H9 (cell line): ENCODE data around the gene SLC52A3. TPM values are rescaled to one million over a fixed set of nuclear protein-coding genes. Genes with fewer than 3 reads are reported as not detected.

Experiments used
- DNase-seq: peaks from one replicate; pipeline ENCODE4 v3.0.0-alpha.2; 2017
- H2AFZ ChIP-seq: one replicate; pipeline ENCODE4 v1.6.1; 2013; ENCODE audit warnings: mild to moderate bottlenecking, low read length, control low read depth, moderate library complexity
- H2AK5ac ChIP-seq: 2 replicates; pipeline ENCODE4 v1.6.1; 2013; ENCODE audit warnings: low read length, control low read depth, mixed read lengths; ENCODE audit not compliant: insufficient read length
- H2BK120ac ChIP-seq: one replicate; pipeline ENCODE4 v1.6.1; 2013; ENCODE audit warnings: low read depth, mild to moderate bottlenecking, low read length, control low read depth, inconsistent platforms; ENCODE audit not compliant: poor library complexity, severe bottlenecking
- H2BK12ac ChIP-seq: 2 replicates; pipeline ENCODE4 v1.6.1; 2013; ENCODE audit warnings: low read length, control low read depth, mixed read lengths, low read depth; ENCODE audit not compliant: insufficient read length
- H2BK15ac ChIP-seq: 2 replicates; pipeline ENCODE4 v1.6.1; 2013; ENCODE audit warnings: low read depth, low read length, control low read depth
- H2BK20ac ChIP-seq: one replicate; pipeline ENCODE4 v1.6.1; 2013; ENCODE audit warnings: low read depth, mild to moderate bottlenecking, low read length, control low read depth, inconsistent platforms; ENCODE audit not compliant: poor library complexity, severe bottlenecking
- H2BK5ac ChIP-seq: 2 replicates; pipeline ENCODE4 v1.6.1; 2013; ENCODE audit warnings: low read length, control low read depth, mixed read lengths; ENCODE audit not compliant: insufficient read length
- H3K14ac ChIP-seq: 2 replicates; pipeline ENCODE4 v1.6.1; 2013; ENCODE audit warnings: low read length, control low read depth; ENCODE audit not compliant: insufficient read depth
- H3K18ac ChIP-seq: 2 replicates; pipeline ENCODE4 v1.6.1; 2013; ENCODE audit warnings: low read depth, mild to moderate bottlenecking, mixed read lengths, low read length, control low read depth; ENCODE audit not compliant: insufficient read length
- H3K23ac ChIP-seq: 2 replicates; pipeline ENCODE4 v1.6.1; 2013; ENCODE audit warnings: low read length, control low read depth, mixed read lengths, low read depth; ENCODE audit not compliant: insufficient read length
- H3K23me2 ChIP-seq: 2 replicates; pipeline ENCODE4 v1.6.1; 2013; ENCODE audit warnings: low read depth, mild to moderate bottlenecking, mixed read lengths, low read length, control low read depth; ENCODE audit not compliant: insufficient read length, poor library complexity, severe bottlenecking
- H3K27ac ChIP-seq: 2 replicates; pipeline ENCODE4 v1.5.1; 2013; ENCODE audit warnings: low read length, control low read depth, mixed read lengths, low read depth; ENCODE audit not compliant: insufficient read length
- H3K27me3 ChIP-seq: 2 replicates; pipeline ENCODE4 v1.6.1; 2013; ENCODE audit warnings: low read length, control low read depth, inconsistent platforms; ENCODE audit not compliant: insufficient read depth
- H3K4ac ChIP-seq: 2 replicates; pipeline ENCODE4 v1.6.1; 2013; ENCODE audit warnings: low read depth, mild to moderate bottlenecking, control low read depth, inconsistent platforms, low read length, moderate library complexity
- H3K4me1 ChIP-seq: 2 replicates; pipeline ENCODE4 v1.6.1; 2013; ENCODE audit warnings: low read length, control low read depth, inconsistent platforms; ENCODE audit not compliant: insufficient read depth
- H3K4me2 ChIP-seq: 2 replicates; pipeline ENCODE4 v1.6.1; 2013; ENCODE audit warnings: low read length, control low read depth, mixed read lengths; ENCODE audit not compliant: insufficient read length, insufficient read depth
- H3K56ac ChIP-seq: 2 replicates; pipeline ENCODE4 v1.6.1; 2013; ENCODE audit warnings: low read depth, mild to moderate bottlenecking, mixed read lengths, low read length, control low read depth; ENCODE audit not compliant: insufficient read length
- H3K79me1 ChIP-seq: 2 replicates; pipeline ENCODE4 v1.6.1; 2013; ENCODE audit warnings: low read depth, mild to moderate bottlenecking, moderate library complexity, low read length, control low read depth, inconsistent platforms; ENCODE audit not compliant: insufficient read depth, poor library complexity, severe bottlenecking
- H3K79me2 ChIP-seq: 2 replicates; pipeline ENCODE4 v1.6.1; 2013; ENCODE audit warnings: low read length, control low read depth, inconsistent platforms; ENCODE audit not compliant: insufficient read depth
- H3K9ac ChIP-seq: 2 replicates; pipeline ENCODE4 v1.6.1; 2013; ENCODE audit warnings: low read length, control low read depth, mixed read lengths; ENCODE audit not compliant: insufficient read length; ENCODE audit errors: extremely low read depth
- H3K9me3 ChIP-seq: one replicate; pipeline ENCODE4 v1.6.1; 2013; ENCODE audit warnings: low read depth, low read length, inconsistent platforms; ENCODE audit not compliant: control insufficient read depth
- H3T11ph ChIP-seq: one replicate; pipeline ENCODE4 v1.6.1; 2013; ENCODE audit warnings: mild to moderate bottlenecking, low read length, control low read depth, inconsistent platforms
- H4K20me1 ChIP-seq: one replicate; pipeline ENCODE4 v1.6.1; 2013; ENCODE audit not compliant: control insufficient read depth, insufficient read length, insufficient read depth
- H4K5ac ChIP-seq: 2 replicates; pipeline ENCODE4 v1.6.1; 2013; ENCODE audit warnings: low read depth, mild to moderate bottlenecking, mixed read lengths, low read length, control low read depth; ENCODE audit not compliant: insufficient read length
- H4K8ac ChIP-seq: replicated peaks from 2 replicates; pipeline ENCODE4 v1.6.1; 2013; ENCODE audit warnings: low read length, control low read depth, mixed read lengths, low read depth; ENCODE audit not compliant: insufficient read length
- H4K91ac ChIP-seq: 2 replicates; pipeline ENCODE4 v1.6.1; 2013; ENCODE audit warnings: low read depth, mild to moderate bottlenecking, moderate library complexity, mixed read lengths, low read length, control low read depth; ENCODE audit not compliant: insufficient read length
- H3K27ac Mint-ChIP-seq, 3 experiments: 2 replicates in 2 of 3; 3 replicates in 1 of 3; pipeline ENCODE4 v1.8.0; 2020 to 2021; ENCODE audit warnings: mixed read lengths in 3 of 3, mild to moderate bottlenecking in 1 of 3, moderate library complexity in 1 of 3
- H3K27me3 Mint-ChIP-seq: 2 replicates; pipeline ENCODE4 v1.8.0; 2021; ENCODE audit warnings: low read depth, mild to moderate bottlenecking, moderate library complexity, mixed read lengths
- H3K36me3 Mint-ChIP-seq, 3 experiments: 2 replicates in 2 of 3; 3 replicates in 1 of 3; pipeline ENCODE4 v1.8.0; 2020 to 2021; ENCODE audit warnings: low read depth in 3 of 3, mixed read lengths in 3 of 3; ENCODE audit not compliant: insufficient read depth in 1 of 3
- H3K4me1 Mint-ChIP-seq, 2 experiments: 2 replicates each; pipeline ENCODE4 v1.8.0; 2020; ENCODE audit warnings: mixed read lengths in 2 of 2
- H3K4me3 Mint-ChIP-seq, 2 experiments: 2 replicates in 1 of 2; 3 replicates in 1 of 2; pipeline ENCODE4 v1.8.0; 2020 to 2021; ENCODE audit warnings: mild to moderate bottlenecking in 2 of 2, mixed read lengths in 2 of 2, moderate library complexity in 1 of 2
- H3K9me3 Mint-ChIP-seq, 2 experiments: 2 replicates in 1 of 2; 3 replicates in 1 of 2; pipeline ENCODE4 v1.8.0; 2020; ENCODE audit warnings: mild to moderate bottlenecking in 2 of 2, mixed read lengths in 2 of 2, moderate library complexity in 1 of 2
- WGBS: extraction: QIAGEN DNeasy Blood & Tissue Kit; methylation state at CpG from one replicate; pipeline ENCODE4 v1.1.7; 2013; ENCODE audit warnings: missing lambda C conversion rate, low lambda C conversion rate, mixed read lengths; ENCODE audit not compliant: insufficient read length; ENCODE audit errors: extremely low coverage; 5-methylcytosine and 5-hydroxymethylcytosine counted together
- total RNA-seq: library from RNA; stranded (reverse); gene quantifications from 2 replicates; pipeline ENCODE4 v1.2.1, GENCODE V29; 2021
- TF ChIP-seq, protein P1 (sequence below): fragments of 200-600 bp; sonication (generic); conservative IDR thresholded peaks from 3 replicates; pipeline ENCODE4 v1.8.0; 2021; ENCODE audit warnings: antibody characterized with exemption, mild to moderate bottlenecking

The SLC52A3 gene
- total RNA-seq, 1 experiment from 2014 or later, result 3.3 TPM

DNA sequence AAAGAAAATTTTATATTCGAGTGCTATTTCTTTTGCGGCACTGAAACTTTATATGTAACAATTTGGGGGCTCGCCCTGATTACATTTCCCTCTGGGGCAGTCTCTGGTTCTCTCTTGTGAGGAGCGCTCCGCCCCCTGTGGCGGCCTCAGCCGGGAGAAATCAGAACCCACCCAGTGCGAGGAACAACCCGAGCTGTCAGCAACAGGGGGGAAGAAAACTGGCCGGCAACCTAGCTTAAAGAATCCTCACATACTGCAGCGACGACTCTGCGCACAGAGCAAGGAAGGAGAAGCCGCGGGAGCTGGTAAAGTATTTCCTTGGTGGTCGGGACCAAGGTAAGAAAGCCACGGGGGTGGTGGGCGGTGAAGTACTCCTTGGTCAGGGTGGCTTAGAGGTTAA is 23.9 kb upstream of the SLC52A3 start:
- H2BK20ac ChIP-seq, result no peak overlapping the region
- no peaks in the 10 kb centered on the region for H4K20me1 ChIP-seq
- H3K9ac ChIP-seq, result no peak overlapping the region
- no peak overlapping the region for H3T11ph ChIP-seq
- no peak overlapping the region for H2BK5ac ChIP-seq
- no peaks in the 10 kb centered on the region for H3K79me2 ChIP-seq
- peaks cover 22% of the 10 kb centered on the region for H3K9me3 ChIP-seq
- no peak for DNase-seq
- H3K4ac ChIP-seq, result no peak overlapping the region
- Mint-ChIP-seq H3K27me3 (peaks cover 6% of the 10 kb centered on the region), H3K4me3 (peak overlapping the region in 1 of 2 experiments; percentile 24; a peak in 1 of 5 replicates), H3K4me1 (peaks cover 44 to 53% of the 10 kb centered on the region in 2 experiments), H3K36me3 (peaks cover 14 to 28% (median 14%) of the 10 kb centered on the region in 3 experiments; a peak in 6 of 7 replicates), H3K27ac (no peak overlapping the region), H3K9me3 (peaks cover 30 to 43% of the 10 kb centered on the region in 2 experiments)
- whole genome bisulfite sequencing, result no CpG with 5 or more reads among the region's 18 CpGs
- no peak overlapping the region for H3K4me2 ChIP-seq
- H2BK15ac ChIP-seq, result no peak overlapping the region
- H3K27me3 ChIP-seq, result no peaks in the 10 kb centered on the region
- no peak overlapping the region for H4K91ac ChIP-seq
- no peak overlapping the region for H2BK12ac ChIP-seq
- no peak overlapping the region for H3K23ac ChIP-seq
- H3K79me1 ChIP-seq, result no peaks in the 10 kb centered on the region
- peaks cover 3% of the 10 kb centered on the region; the same call in 1 of the 2 replicates for H3K4me1 ChIP-seq
- H2AFZ ChIP-seq, result no peak overlapping the region
- H3K27ac ChIP-seq, result no peak overlapping the region
- H4K5ac ChIP-seq, result no peak overlapping the region
- no peak overlapping the region for H3K14ac ChIP-seq
- H2BK120ac ChIP-seq, result no peak overlapping the region
- H4K8ac ChIP-seq, result no peak overlapping the region
- H3K23me2 ChIP-seq, result no peaks in the 10 kb centered on the region
- TF ChIP-seq, protein P1, sequence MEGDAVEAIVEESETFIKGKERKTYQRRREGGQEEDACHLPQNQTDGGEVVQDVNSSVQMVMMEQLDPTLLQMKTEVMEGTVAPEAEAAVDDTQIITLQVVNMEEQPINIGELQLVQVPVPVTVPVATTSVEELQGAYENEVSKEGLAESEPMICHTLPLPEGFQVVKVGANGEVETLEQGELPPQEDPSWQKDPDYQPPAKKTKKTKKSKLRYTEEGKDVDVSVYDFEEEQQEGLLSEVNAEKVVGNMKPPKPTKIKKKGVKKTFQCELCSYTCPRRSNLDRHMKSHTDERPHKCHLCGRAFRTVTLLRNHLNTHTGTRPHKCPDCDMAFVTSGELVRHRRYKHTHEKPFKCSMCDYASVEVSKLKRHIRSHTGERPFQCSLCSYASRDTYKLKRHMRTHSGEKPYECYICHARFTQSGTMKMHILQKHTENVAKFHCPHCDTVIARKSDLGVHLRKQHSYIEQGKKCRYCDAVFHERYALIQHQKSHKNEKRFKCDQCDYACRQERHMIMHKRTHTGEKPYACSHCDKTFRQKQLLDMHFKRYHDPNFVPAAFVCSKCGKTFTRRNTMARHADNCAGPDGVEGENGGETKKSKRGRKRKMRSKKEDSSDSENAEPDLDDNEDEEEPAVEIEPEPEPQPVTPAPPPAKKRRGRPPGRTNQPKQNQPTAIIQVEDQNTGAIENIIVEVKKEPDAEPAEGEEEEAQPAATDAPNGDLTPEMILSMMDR, result no peak
- H2AK5ac ChIP-seq, result no peak overlapping the region
- no peak overlapping the region for H3K18ac ChIP-seq
- H3K56ac ChIP-seq, result no peak overlapping the region
